Measurements from ENCODE around the gene GDA.

Gene GDA

GRCh38 chr9:72139226-72139625 lies 10.0 kb upstream of the GDA start:
- no peak for TF ChIP-seq ZNF274 (IDR thresholded peaks at IDR 0.05; ENCODE audit: low read depth, low read length)

GRCh38 chr9:72140586-72140985 lies 8.7 kb upstream of the GDA start:
- no peak overlapping the region for H3K4me3 ChIP-seq (ENCODE audit: low read length)
- TF ChIP-seq ZNF274 (IDR thresholded peaks at IDR 0.05; ENCODE audit: low read depth, low read length), result no peak

More at GRCh38 chr9:72139226-72139625, 10.0 kb upstream of the GDA start:
- H3K4me3 ChIP-seq (ENCODE audit: low read length), result no peak overlapping the region

GRCh38 chr9:72141484-72141883 lies 7.8 kb upstream of the GDA start:
- H3K4me3 ChIP-seq (ENCODE audit: low read length), result no peak overlapping the region
- TF ChIP-seq ZNF274 (IDR thresholded peaks at IDR 0.05; ENCODE audit: low read depth, low read length), result no peak

- no peak for TF ChIP-seq ZNF274 (IDR thresholded peaks at IDR 0.05; ENCODE audit: low read depth, low read length)
- no peak overlapping the region for H3K4me3 ChIP-seq (ENCODE audit: low read length)
Measured at GRCh38 chr9:72144756-72145492, 4.3 kb upstream of the GDA start.

- TF ChIP-seq ZNF274 (IDR thresholded peaks at IDR 0.05; ENCODE audit: low read depth, low read length), result no peak
- no peak overlapping the region for H3K4me3 ChIP-seq (ENCODE audit: low read length)
Measured at GRCh38 chr9:72145733-72146505, 3.3 kb upstream of the GDA start.

GRCh38 chr9:72147676-72148075 lies 1.6 kb upstream of the GDA start:
- no peak for TF ChIP-seq ZNF274 (IDR thresholded peaks at IDR 0.05; ENCODE audit: low read depth, low read length)
- no peak overlapping the region for H3K4me3 ChIP-seq (ENCODE audit: low read length)

GRCh38 chr9:72150127-72150526 lies 887 bp downstream of the GDA start:
- no peak overlapping the region; the same call in 1 of the 2 replicates for H3K4me3 ChIP-seq (ENCODE audit: low read length)
- no peak for TF ChIP-seq ZNF274 (IDR thresholded peaks at IDR 0.05; ENCODE audit: low read depth, low read length)

- no peak for TF ChIP-seq ZNF274 (IDR thresholded peaks at IDR 0.05; ENCODE audit: low read depth, low read length)
- H3K4me3 ChIP-seq (ENCODE audit: low read length), result no peak overlapping the region
Measured at GRCh38 chr9:72150661-72151060, 1.4 kb downstream of the GDA start.

GRCh38 chr9:72151104-72151503 lies 1.9 kb downstream of the GDA start:
- no peak overlapping the region for H3K4me3 ChIP-seq (ENCODE audit: low read length)

GRCh38 chr9:72154468-72155285 lies 5.4 kb downstream of the GDA start:
- peak overlapping the region; percentile 31; the same call in 1 of the 2 replicates for H3K4me3 ChIP-seq (ENCODE audit: low read length)
- TF ChIP-seq ZNF274 (IDR thresholded peaks at IDR 0.05; ENCODE audit: low read depth, low read length), result no peak

More at GRCh38 chr9:72151104-72151503, 1.9 kb downstream of the GDA start:
- TF ChIP-seq ZNF274 (IDR thresholded peaks at IDR 0.05; ENCODE audit: low read depth, low read length), result no peak

GRCh38 chr9:72155301-72155700 lies 6.1 kb downstream of the GDA start:
- no peak for TF ChIP-seq ZNF274 (IDR thresholded peaks at IDR 0.05; ENCODE audit: low read depth, low read length)
- H3K4me3 ChIP-seq (ENCODE audit: low read length), result peak overlapping the region; percentile 13; the same call in 1 of the 2 replicates

GRCh38 chr9:72156586-72156985 lies 7.3 kb downstream of the GDA start:
- no peak for TF ChIP-seq ZNF274 (IDR thresholded peaks at IDR 0.05; ENCODE audit: low read depth, low read length)
- H3K4me3 ChIP-seq (ENCODE audit: low read length), result no peak overlapping the region

- no peak overlapping the region for H3K4me3 ChIP-seq (ENCODE audit: low read length)
- no peak for TF ChIP-seq ZNF274 (IDR thresholded peaks at IDR 0.05; ENCODE audit: low read depth, low read length)
Measured at GRCh38 chr9:72158680-72159079, 9.4 kb downstream of the GDA start.

GRCh38 chr9:72160446-72161123 lies 11.3 kb downstream of the GDA start:
- no peak for TF ChIP-seq ZNF274 (IDR thresholded peaks at IDR 0.05; ENCODE audit: low read depth, low read length)

More at GRCh38 chr9:72160446-72161123, 11.3 kb downstream of the GDA start:
- no peak overlapping the region for H3K4me3 ChIP-seq (ENCODE audit: low read length)

Measured in GM08714 (cell line).